Measurements from ENCODE around the gene HCK.

Gene HCK

DNA sequence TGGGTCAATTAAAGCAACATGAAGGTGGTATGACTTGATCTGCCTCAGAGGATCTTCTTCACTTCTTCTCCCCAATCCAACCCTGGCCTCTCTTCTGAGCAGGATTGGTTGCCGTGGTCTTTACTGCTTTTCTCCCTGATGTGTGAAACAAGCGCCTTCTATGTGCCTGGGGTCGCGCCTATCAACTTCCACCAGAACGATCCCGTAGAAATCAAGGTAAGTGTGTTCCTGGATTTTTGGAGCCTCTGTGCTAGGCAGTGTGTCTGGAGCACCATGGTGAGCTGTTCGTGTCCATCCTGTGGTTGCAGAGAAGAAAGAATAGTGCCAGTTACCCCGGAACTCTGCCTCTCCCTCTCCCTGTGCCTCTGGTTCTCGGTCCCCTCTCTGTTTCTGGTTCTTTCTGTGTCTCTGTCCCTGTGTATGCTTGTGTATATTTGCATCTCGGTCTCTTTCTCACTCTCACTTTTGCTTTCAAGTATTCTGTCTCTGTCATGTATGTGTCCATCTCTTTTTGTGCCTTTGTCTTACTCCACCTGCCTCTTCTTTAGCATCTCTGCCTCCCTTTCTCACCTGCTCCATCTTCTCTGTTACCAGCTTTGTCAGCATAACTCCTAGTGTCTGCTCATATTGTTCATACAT, 81.0 kb downstream of the HCK start:
- DNase-seq: no peak

DNA sequence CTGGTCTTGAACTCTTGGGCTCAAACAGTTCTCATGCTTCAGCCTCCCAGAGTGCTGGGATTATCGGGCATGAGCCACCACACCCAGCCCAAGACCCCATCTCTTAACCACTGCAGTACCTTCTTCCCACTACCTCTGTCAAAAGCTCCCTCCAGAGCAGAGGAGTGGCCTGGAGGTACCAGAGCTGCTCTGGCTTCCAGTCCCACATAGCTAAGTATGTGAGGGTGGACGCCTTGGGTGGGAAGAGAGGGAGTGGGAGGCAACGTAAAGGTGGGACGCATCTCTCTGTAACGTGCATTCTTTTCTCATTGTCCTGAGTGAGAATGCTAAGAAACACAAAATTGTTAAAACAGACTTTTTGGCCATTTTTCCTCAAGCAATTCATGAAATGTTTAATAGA, 82.0 kb downstream of the HCK start:
- DNase-seq: no peak

DNA sequence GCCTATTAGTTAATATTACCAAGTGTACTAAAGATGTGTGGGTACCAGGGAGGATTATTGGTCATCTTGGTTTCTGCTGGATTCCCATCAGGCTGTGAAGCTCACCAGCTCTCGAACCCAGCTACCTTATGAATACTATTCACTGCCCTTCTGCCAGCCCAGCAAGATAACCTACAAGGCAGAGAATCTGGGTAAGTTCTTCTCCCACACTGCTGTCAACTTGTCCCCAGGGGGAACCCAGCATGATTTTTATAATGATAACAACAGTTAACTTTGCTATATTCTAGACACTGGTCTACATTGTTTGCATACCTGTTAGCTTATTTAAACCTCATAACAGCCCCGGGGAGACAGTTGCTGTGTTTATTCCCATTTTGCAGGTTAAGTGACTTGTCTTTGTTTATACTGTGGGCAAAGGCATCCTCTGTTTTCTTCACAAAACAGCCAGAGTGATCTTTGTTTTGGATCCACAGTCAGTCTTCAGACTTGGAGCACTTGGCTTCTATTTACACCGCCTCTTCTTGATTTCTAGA, 84.0 kb downstream of the HCK start:
- DNase-seq: no peak

DNA sequence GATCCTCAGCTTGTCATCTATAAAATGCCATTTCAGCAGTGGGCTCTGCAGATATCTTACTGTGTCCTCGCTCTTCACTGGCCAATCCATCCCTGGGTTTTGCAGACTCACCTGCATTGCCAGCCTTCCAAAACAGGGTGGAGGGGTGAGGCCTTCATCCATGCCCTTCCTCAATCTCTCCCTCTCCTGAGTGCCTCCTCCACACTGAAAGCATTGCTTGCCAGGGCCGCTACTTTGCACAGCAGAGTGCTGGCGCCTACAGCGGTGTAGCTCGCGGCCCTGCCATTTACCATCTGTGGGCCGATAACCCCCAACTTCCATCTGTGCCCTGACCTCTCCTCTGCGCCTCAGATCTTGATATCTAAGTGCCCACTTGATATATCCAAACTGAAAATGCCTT, 86.9 kb downstream of the HCK start:
- DNase-seq: no peak

DNA sequence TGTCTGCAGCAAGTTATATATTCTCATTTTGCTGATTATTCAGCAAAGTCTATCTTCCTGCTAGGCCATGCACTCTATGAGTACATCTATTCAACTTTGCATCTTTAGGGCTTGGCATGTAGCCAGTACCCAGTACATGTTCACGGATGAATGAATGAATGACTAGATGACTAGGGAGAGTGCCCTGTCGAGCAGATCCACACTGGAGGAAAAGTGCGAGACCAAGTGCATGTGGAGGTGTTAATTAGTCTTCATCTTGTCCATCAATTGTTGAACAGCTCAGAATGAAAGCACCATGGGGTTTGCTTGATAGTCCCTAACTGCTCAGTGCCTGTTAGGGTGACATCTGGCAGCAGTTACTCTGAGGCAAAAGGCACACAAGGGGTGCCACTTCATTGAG, 87.9 kb downstream of the HCK start:
- no peak for DNase-seq

DNA sequence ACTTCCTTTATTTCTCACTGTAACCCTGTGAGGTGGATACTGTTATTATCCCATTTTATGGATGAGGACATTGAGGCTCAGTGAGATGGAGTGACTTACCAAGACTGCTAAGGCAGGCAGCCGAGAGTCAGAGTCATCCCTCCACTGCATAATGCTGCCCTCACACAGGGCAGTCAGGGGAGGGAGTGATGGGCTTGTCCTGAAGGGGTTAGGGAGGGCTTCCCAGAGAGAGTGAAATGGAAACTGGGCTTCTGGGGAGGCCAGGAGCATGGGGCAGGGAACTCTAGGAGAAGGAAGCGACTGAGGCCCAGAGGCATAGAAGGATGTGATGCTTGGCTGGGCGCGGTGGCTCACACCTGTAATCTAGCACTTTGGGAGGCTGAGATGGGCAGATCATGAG, 88.6 kb downstream of the HCK start:
- no peak for DNase-seq

DNA sequence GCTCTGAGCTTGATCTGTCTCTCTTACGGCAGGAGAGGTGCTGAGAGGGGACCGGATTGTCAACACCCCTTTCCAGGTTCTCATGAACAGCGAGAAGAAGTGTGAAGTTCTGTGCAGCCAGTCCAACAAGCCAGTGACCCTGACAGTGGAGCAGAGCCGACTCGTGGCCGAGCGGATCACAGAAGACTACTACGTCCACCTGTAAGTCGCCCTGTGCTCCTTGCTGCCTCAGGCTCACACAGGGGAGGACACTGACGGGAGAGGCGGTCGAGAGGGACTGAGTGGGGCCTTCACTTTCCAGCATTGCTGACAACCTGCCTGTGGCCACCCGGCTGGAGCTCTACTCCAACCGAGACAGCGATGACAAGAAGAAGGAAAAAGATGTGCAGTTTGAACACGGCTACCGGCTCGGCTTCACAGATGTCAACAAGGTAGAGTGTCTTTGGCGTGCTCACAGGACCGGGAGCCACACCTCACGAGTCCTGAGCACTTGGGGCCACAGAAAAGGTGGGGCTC, 89.5 kb downstream of the HCK start:
- no peak for DNase-seq

DNA sequence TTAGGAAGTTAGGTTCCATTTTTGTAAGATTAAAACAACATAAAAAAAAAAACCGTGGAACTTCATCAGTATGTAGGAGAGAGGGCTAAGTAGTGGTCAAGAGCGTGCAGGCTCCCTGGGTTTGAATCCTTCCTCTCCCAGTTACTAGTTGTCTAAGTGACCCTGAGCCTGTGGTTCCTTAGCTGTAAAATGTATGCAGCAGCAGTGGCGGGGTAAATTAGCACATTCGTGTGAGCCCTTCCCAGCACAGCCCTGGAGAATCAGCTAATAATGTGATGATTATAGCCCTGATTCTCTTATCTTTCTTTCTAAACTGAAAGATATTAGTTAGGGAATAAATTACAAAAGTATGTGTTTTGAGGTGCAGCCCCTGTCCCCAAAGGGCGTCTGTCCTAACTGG, 90.0 kb downstream of the HCK start:
- DNase-seq: no peak

DNA sequence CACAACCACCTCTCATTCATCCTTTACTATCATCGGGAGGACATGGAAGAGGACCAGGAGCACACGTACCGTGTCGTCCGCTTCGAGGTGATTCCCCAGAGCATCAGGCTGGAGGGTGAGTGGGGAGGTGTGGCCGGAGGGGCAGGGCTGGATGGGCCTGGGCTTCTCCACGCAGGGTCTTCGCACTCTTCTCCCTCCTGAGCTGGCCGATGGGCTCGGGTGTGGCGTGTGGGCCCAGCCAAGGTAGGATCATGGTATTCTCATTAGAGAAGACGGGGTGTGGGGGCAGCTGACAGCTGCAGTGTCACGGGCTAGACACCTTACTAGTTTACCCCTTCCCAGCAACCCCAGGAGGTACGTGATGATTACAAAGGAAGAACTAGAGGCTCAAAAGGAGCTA, 90.9 kb downstream of the HCK start:
- DNase-seq: no peak

DNA sequence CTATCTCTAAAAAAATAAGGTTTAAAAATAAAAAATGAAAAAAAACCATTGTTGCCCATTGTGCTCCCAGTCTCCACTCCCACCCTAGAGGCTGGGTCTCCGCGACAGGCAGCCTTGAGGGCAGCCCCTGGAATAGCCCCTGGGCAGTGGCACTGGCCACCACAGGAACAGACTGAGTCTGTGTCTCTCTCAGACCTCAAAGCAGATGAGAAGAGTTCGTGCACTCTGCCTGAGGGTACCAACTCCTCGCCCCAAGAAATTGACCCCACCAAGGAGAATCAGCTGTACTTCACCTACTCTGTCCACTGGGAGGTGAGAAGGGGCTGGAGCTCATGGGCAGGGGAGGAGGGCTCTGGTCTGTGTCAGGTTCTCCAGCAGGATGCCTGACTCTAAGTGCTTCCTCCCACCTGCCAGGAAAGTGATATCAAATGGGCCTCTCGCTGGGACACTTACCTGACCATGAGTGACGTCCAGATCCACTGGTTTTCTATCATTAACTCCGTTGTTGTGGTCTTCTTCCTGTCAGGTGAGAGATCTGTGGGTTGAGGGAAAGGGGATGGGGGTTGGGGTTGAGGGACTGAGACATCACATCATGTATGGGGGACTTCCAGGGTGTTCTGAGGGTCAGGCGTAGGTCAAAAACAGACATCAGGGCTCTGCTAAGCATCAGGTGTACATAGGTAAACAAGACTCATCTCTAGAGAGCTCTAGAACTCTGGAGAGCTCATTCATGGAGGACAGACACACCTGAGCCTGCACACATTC, 93.0 kb downstream of the HCK start:
- no peak for DNase-seq

DNA sequence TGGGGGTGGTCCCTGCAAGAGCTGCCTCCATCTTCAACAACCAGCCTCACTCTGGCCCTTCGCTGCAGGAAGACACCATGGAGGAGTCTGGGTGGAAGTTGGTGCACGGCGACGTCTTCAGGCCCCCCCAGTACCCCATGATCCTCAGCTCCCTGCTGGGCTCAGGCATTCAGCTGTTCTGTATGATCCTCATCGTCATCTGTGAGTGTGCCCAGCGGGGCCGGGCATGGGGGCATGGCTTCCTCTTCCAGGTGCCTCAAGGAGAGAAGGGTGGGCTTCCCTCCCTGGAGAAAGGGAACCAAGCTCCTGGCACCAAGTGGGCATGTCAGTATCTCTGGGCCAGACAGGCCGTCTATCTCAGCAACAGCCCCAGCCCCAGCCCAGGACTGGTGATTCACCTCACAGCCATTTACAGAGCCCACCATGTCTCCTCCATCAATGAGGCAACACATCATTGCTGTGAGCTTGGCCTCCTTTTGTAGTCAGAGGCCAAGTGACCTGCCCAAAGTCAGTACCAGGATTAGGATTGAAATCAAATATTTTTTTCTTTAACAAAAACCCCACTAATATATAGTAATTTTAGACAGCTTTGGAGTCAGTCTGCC, 97.6 kb downstream of the HCK start:
- DNase-seq: no peak

DNA sequence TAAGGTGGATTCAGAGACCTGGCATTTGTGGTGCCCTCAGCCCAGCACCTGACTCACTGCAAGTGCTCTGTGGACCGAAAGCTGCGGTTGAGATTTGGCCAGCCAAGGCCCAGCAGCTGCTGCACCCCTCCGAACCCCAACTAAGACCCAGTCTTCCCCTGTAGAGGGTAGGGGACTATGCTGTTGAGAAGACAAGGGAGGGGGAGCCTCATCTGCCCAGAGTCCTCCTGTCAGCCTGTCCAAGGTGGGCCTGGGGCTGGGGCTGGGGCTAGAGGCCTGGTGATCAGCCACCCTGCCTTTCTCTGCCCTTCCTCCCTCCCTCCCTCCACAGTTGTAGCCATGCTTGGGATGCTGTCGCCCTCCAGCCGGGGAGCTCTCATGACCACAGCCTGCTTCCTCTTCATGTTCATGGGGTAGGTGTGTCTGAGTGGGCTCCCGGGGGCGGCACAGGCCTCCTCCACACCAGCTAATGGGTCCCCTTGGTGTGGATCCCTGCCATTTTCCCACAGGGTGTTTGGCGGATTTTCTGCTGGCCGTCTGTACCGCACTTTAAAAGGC, 98.3 kb downstream of the HCK start:
- no peak for DNase-seq

All from CD4-positive, alpha-beta T cell treated with Interleukin-12 subunit alpha and Interleukin-12 subunit beta, for 1 hour (primary cell).